Measurements from ENCODE around the gene HSPA4L. TPM values are rescaled to one million over a fixed set of nuclear protein-coding genes. Genes with fewer than 3 reads are reported as not detected.

HSPA4L gene
- total and polyA plus RNA-seq, 10 of the 15 experiments (the other 5 are each of a cell fraction or from before 2014, with no cell fraction given): 8.6 to 40.5 (median 21.4) TPM

DNA sequence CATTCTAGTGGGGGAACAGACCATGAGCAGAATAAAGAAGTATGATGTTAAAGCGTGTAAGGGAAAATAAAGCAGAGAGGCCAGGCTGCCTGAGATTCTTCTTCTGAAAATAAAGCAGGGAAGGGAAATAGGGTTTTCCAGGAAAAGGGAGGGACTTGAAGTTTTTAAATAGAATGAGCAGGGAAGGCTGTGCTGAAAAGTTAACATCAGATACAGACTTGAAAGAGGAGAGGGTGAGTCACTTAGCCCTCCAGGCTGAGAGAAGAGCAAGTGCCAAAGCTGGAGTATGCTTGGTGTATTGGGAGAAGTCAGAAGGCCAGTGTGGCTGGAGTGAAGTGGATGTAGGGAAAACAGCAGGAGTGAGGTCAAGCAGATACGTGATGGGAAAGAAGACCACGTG lies 88.6 kb downstream of the HSPA4L start:
- WGBS (ENCODE audit: insufficient coverage, insufficient replicate concordance, low lambda C conversion rate, missing lambda C conversion rate): 73% methylated on average over 3 of the region's 3 CpGs
- no peak for ATAC-seq
- Histone ChIP-seq H3K4me2 (ENCODE audit: control insufficient read depth, insufficient read depth) (no peak overlapping the region), H3K27ac (ENCODE audit: control insufficient read depth, insufficient read depth) (no peak overlapping the region), H3K27me3 (replicated peaks in 1 of 2; ENCODE audit: control insufficient read depth in 2 of 2, insufficient read depth in 2 of 2, low read length in 1 of 2) (no peaks in the 10 kb centered on the region), H3K9me3 (replicated peaks; ENCODE audit: control insufficient read depth, insufficient read depth, low read length) (no peaks in the 10 kb centered on the region; the same call in 2 of the 3 replicates), H3K9ac (ENCODE audit: control insufficient read depth, insufficient read depth, low read length) (no peak overlapping the region), H2AFZ (ENCODE audit: control insufficient read depth, low read depth, low read length) (no peak overlapping the region), H4K20me1 (ENCODE audit: control insufficient read depth, insufficient read depth) (no peaks in the 10 kb centered on the region), H3K4me1 (ENCODE audit: control insufficient read depth, insufficient read depth, low read length) (no peaks in the 10 kb centered on the region), H3K36me3 (ENCODE audit: control insufficient read depth in 2 of 2, insufficient read depth in 2 of 2, low read length in 1 of 2) (no peaks in the 10 kb centered on the region), H3K79me2 (ENCODE audit: control insufficient read depth, insufficient read depth, low read length) (no peaks in the 10 kb centered on the region), H3K4me3 (no peak overlapping the region)
- in situ Hi-C loops (cut with MboI): no loop called here
- ChIA-PET CTCF (no interaction called here), RAD21 (ENCODE audit: unreplicated experiment) (no interaction called here), SMC1A (ENCODE audit: uncharacterized antibody, unreplicated experiment) (no interaction called here), POLR2A (no interaction called here)
- intact Hi-C loops (cut with micrococcal nuclease; ENCODE audit: unreplicated experiment): no loop called here
- BruUV-seq (replicated peaks): no TSS peak
- no peak for FAIRE-seq
- no peak for DNase-seq (ENCODE audit: low read depth, low spot score)
- no peak for TF ChIP-seq NR2F1 (conservative IDR thresholded peaks at IDR 0.05)
- TF ChIP-seq TARDBP (IDR thresholded peaks at IDR 0.05; ENCODE audit: borderline replicate concordance): no peak
- no peak for TF ChIP-seq FOXK2 (IDR thresholded peaks at IDR 0.05)
- TF ChIP-seq ZNF687 (IDR thresholded peaks at IDR 0.05): no peak
- TF ChIP-seq YBX1 (IDR thresholded peaks at IDR 0.05): no peak
- TF ChIP-seq REST (IDR thresholded peaks at IDR 0.05; ENCODE audit: low read depth, low read length): no peak
- TF ChIP-seq RCOR1 (conservative IDR thresholded peaks at IDR 0.05; ENCODE audit: low read depth, low read length): no peak
- TF ChIP-seq KAT2A (conservative IDR thresholded peaks at IDR 0.05; ENCODE audit: control insufficient read depth, low read depth, low read length): no peak
- TF ChIP-seq KDM1A (IDR thresholded peaks at IDR 0.05; ENCODE audit: borderline replicate concordance): no peak
- TF ChIP-seq BMI1 (IDR thresholded peaks at IDR 0.05; ENCODE audit: borderline replicate concordance): no peak
- no peak for TF ChIP-seq MYC (IDR thresholded peaks at IDR 0.05; ENCODE audit: insufficient read depth, insufficient read length, insufficient replicate concordance, low read length, severe bottlenecking)
- TF ChIP-seq, protein P1, sequence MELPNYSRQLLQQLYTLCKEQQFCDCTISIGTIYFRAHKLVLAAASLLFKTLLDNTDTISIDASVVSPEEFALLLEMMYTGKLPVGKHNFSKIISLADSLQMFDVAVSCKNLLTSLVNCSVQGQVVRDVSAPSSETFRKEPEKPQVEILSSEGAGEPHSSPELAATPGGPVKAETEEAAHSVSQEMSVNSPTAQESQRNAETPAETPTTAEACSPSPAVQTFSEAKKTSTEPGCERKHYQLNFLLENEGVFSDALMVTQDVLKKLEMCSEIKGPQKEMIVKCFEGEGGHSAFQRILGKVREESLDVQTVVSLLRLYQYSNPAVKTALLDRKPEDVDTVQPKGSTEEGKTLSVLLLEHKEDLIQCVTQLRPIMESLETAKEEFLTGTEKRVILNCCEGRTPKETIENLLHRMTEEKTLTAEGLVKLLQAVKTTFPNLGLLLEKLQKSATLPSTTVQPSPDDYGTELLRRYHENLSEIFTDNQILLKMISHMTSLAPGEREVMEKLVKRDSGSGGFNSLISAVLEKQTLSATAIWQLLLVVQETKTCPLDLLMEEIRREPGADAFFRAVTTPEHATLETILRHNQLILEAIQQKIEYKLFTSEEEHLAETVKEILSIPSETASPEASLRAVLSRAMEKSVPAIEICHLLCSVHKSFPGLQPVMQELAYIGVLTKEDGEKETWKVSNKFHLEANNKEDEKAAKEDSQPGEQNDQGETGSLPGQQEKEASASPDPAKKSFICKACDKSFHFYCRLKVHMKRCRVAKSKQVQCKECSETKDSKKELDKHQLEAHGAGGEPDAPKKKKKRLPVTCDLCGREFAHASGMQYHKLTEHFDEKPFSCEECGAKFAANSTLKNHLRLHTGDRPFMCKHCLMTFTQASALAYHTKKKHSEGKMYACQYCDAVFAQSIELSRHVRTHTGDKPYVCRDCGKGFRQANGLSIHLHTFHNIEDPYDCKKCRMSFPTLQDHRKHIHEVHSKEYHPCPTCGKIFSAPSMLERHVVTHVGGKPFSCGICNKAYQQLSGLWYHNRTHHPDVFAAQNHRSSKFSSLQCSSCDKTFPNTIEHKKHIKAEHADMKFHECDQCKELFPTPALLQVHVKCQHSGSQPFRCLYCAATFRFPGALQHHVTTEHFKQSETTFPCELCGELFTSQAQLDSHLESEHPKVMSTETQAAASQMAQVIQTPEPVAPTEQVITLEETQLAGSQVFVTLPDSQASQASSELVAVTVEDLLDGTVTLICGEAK (IDR thresholded peaks at IDR 0.05; ENCODE audit: borderline replicate concordance): no peak
- no peak for TF ChIP-seq MTA3 (IDR thresholded peaks at IDR 0.05; ENCODE audit: borderline replicate concordance, low read length)
- no peak for TF ChIP-seq SMAD5 (IDR thresholded peaks at IDR 0.05; ENCODE audit: low read depth)
- TF ChIP-seq IRF4 (IDR thresholded peaks at IDR 0.05; ENCODE audit: low read depth, low read length): no peak
